ENCODE measurements around the gene P4HA2.

- no peak for TF ChIP-seq CTCF (IDR thresholded peaks at IDR 0.05)
- TF ChIP-seq POLR2A (IDR thresholded peaks at IDR 0.05): no peak
Observed at GRCh38 chr5:132264546-132265335, 37.1 kb upstream of the P4HA2 start.
